HG03039 (cell line): ENCODE data around the gene KIF26B.
"Not testable (repeated sequence)": the region's sequence is repeated elsewhere in the genome, so short reads cannot be mapped to it uniquely, and the experiment has no call there.

Experiments
- ATAC-seq: cut with Tn5 transposase; IDR thresholded peaks from one replicate; pipeline ENCODE4 v1.9.1; 2021; ENCODE audit warnings: mild to moderate bottlenecking, moderate library complexity; ENCODE audit not compliant: unreplicated experiment

KIF26B gene

DNA sequence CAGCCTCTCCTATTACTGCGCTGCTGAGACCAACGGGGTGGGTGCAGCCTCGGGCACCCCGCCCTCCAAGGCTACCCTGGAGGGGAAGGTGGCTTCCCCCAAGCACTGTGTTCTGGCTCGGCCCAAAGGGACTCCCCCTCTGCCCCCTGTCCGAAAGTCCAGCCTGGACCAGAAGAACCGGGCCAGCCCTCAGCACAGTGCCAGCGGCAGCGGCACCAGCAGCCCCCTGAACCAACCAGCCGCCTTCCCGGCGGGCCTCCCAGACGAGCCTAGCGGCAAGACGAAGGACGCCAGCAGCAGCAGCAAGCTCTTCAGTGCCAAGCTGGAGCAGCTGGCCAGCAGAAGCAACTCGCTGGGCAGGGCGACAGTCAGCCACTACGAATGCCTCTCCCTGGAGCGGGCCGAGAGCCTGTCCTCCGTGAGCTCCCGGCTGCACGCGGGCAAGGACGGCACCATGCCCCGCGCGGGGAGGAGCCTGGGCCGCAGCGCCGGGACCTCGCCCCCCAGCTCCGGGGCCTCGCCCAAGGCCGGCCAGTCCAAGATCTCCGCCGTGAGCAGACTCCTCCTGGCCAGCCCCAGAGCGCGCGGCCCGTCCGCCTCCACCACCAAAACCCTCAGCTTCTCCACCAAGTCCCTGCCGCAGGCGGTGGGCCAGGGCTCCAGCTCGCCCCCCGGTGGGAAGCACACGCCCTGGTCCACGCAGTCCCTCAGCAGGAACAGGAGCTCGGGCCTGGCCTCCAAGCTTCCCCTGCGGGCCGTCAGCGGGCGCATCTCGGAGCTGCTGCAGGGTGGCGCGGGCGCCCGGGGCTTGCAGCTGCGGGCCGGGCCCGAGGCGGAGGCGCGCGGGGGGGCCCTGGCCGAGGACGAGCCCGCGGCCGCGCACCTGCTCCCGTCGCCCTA, 533.1 kb downstream of the KIF26B start:
- ATAC-seq: no peak

DNA sequence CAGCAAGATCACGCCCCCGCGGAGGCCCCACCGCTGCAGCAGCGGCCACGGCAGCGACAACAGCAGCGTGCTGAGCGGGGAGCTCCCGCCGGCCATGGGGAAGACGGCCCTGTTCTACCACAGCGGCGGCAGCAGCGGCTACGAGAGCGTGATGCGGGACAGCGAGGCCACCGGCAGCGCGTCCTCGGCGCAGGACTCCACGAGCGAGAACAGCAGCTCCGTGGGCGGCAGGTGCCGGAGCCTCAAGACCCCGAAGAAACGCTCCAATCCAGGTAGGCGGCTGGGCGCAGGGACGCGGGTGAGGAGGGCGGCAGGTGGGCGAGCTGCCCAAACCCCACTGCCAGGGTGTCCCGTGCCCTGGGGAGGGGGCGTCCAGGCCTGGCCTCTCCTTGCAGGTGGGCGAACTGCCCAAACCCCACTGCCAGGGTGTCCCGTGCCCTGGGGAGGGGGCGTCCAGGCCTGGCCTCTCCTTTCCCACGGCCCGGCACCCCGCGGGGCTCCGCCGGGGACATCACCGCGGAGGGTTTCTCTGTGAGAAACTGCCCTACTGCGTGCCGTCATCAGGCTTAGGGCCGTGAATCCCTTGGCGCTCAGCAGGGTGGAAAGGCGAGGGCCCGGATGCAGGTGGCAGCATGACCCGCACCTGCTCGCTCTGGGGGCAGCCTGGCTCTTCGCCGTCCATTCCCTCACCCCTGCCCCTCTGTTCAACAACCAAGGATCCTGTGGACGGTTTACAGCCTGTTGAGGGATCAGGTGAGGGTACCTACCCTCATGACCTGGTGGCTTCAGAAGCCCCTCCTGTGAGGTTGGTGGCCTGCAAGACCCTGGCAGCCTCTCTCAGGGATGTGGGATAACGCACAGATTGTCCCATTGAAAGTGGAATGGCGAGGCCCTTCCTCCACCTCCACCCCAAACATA, 534.0 kb downstream of the KIF26B start:
- no peak for ATAC-seq

DNA sequence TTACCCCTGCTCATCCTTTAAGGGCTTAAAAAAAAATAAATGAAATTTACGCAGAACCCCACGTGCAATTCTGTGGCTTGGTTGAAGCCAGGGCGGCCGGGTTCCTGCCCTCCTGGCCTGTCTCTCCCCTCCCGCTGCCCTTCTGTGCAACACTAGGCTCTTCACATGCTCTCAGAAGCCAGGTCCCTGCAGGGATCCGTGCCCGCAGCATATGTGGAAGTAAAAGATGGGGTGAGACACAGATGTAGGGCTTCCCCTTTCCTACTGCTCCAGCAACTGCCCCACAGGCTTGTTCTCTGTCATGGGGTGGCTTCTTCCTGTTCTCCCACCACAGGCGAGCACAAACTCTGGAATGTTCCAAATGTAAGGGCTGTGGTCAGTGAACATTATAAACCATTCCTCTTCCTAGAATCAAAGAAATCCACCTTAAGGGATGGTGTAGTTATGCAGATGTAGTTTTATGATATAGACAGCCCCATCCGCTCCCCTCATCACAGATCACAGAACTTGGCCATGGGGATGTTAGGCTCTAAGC, 535.4 kb downstream of the KIF26B start:
- no peak for ATAC-seq

DNA sequence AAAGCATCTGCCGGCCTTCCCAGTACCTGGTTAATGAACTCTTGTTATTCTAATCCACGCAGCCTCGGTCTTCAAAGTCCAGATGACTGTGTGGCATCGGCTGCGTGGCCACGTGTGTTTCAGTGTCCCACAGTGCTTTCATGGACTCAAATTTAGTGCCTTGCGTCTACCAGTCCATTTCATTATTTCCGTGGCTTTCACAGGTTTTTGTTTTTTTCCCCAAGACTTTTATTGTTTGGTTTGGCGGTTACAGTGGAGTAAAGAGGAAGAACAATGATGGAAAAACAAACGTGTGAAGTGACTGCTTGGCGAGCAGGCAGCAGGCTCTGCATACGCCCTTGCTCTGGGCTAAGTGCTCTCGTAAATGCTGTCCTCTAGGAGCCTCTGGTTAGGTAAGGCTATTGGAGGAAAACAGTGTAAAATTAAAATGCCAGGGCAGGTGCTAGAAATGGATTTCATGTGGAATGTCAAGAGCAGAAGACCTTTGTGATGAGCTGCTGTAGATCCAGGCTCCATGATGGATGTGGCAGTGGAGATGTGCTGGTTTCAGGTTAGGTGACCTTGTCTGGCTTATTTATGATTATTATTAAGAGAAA, 536.3 kb downstream of the KIF26B start:
- no peak for ATAC-seq

DNA sequence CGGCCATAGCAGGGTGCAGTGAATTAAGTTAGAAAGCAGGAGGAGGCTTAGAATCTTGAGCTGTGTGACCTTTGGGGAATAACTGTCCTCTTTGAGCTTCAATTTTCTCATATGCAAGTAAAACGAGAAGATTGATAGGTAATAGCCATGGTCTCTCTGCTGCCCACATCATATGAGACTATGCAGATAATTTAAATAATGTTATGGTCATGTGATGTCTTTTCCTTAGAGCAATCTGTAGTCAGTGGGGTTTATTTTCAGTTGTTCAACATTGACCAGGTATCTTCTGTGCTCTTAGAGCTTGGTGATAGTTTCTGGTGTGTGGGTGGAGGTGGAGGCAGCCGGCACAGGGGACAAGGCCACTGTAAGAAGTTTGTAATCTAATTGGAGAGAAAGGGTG, 537.1 kb downstream of the KIF26B start:
- ATAC-seq: no peak

DNA sequence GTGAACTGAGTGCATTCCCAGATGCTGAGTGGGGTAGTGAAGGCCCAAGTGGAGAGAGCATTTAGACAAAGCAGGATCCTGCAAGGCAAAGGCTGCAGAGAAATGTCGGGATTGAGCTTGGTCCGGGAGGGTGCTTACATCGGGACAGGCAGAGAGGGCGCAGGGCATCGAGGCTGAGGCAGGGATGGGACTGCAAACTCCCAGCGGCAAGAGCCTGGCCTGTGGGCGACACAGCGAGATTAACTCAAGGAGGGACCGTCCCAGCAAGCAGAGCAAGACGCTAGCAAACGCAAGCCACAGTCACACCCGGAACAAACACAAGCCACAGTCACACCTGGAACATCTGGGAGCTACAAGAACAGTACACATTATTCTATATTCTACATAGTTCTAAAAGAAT, 537.5 kb downstream of the KIF26B start:
- no peak for ATAC-seq

DNA sequence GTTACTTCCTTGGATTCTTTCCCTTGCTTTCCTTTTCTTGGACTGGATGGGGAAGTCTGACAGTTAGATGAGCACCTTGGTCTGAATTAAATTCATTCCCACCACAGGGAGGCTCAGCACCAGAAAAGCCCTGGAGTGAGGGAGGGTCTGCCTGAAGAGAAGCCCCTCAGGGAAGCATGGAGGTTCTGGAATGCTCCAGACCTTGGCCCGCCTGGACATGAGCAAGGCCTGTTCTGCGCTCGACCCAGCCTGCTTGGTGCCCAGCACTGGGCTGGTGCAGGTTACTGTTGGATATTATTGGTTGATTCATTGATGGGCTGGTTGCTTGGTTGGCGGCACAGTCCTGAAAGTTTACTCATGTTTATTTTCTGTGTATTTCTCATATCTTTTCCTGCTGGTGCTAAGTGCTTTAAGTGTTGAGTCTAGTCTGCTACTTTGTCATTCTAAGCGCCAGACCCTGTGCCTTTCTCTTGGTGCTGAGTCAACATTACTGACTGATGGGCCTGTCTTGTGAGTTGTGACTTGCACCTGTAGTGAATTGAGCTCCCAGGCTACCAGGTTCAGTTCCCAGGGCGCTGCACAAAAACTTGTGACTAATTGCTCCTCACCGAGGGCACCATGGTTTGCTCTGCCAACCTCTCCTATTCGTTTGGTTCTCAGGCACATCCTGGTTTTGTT, 538.5 kb downstream of the KIF26B start:
- no peak for ATAC-seq

DNA sequence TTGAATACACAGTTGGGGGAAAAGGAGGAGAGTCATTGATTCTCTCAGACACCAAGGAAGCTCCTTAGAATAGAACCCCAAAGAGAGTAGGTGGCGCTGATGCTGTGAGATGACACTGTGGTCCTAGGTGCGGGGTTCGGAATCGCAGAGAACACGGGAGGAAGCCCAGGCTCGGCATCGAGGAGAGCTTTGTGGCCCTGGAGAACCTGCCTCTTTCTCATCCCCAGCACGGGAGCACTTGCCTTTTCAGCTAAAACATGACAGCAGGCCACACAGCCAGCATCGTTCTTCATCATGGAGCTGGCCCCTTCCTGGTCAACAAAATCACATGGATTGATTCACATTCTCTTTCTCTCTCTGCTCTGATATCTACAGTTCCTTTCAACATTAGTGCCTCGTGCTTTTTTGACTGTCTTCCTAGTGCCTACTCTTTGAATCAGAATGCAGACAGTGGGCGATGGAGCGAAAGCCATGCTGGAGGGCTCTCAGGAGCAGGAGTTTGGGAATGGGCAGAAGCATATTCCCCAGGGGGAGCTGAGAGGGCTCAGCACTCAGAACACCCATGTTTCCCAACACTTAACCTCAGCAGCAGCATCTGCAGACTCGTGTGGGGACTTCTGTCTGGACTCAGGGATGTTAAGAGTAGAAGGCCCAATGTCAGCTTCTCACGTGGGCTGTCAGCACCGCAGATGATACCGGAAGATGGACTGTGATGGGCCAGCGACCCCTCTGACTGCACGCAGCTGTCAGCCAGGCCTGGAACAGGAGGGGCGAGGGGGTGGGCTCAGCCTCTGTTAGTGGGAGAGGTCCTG, 539.4 kb downstream of the KIF26B start:
- ATAC-seq: no peak

DNA sequence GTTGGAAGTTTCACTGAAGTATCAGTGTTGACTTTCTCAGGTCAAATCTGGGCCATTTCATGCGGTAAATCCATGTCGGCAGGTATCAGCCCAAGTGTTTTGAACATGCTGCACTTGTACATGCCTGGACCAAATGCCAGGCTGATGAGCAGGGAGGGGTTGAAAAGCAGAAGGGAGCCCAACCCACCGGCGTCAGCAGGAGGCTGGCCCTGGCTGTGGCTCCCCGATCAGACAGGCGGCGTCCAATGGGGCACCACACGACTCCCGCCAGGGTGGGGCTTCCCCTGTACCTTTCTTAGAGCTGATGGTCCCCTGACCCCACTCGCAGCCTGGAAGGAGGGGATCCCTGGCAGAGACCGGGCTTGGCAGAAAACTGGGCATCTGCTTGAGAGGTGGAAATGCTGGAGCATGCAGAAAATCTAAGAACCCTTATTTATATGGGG, 540.0 kb downstream of the KIF26B start:
- no peak for ATAC-seq

DNA sequence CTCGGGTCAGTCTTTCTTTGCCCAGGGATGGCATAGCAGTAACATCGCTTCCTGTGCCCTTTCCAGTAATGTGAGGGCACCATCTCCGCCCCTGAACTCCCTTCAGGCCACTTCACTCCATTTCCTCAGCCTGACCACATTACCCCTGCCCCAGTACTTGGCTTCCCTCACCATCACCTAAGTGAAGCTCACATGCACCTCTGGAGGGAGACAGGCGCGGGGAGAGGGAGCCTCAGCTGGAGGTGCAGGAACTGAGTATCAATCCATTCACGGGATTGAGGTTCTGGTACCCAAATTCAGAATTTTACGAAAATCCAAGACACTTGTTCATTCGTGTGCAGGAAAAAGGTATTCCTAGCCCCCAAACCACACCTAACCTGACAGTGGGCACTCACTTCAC, 540.4 kb downstream of the KIF26B start:
- no peak for ATAC-seq

DNA sequence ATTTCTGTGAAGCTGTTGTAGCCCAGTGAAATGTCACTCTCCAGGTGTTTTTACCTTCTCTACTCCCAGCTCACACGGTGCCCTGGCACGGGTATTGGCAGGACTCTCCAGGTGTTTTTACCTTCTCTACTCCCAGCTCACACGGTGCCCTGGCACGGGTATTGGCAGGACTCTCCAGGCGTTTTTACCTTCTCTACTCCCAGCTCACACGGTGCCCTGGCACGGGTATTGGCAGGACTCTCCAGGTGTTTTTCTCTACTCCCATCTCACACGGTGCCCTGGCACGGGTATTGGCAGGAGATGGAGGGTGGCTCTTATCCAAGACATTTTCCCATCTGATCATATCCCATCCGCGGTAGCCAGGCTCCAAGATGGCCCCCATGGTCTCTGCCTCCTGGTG, 540.9 kb downstream of the KIF26B start:
- ATAC-seq: not testable (repeated sequence)

DNA sequence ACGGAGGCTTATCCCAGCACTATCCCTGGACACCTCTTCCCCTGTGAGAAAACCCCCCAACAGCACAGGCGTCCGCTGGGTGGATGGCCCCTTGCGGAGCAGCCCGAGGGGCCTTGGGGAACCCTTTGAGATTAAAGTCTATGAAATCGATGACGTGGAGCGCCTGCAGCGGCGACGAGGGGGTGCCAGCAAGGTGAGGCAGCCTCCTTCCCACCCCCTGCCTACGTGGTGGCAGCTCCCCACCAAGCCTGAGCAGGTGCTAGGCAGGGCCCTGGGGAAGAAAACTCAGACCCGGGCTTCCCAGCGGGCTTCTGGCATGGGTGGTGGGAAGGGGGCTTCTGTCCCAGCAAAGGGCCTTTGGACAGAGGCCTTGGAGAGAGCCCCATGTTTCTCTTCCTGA, 543.3 kb downstream of the KIF26B start:
- no peak for ATAC-seq

DNA sequence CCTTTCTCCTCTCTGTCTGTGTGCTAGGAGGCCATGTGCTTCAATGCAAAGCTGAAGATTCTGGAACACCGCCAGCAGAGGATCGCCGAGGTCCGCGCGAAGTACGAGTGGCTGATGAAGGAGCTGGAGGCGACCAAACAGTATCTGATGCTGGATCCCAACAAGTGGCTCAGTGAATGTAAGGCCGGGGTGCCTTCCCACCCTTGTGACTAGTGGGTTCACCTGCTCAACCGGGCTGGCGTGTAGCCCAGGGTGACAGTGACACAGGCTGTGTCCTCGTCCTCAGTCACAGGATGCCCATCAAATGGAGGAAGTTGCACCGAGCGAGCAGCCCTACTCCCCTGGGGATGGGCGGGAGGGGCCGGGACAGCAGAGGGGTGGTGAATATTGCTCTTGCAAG, 544.1 kb downstream of the KIF26B start:
- ATAC-seq: no peak

DNA sequence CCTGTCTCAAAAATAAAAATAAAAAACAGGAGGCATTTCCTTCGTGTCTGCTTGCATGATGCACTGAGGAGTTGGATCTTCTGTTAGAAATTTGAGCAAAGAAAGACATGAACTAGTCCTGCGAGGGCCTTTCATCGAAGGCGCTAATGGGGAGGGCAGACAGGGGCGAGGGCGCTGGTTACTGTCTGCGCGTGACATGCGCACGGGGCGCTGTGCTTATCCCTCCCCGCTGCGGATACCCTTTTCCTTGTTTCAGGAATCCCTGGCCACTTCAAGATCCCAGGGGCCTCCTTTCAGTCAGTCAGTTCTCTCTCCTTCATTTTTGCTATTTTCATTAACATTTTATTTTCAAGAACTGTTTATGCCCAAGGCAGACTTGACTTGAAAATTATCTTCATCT, 545.8 kb downstream of the KIF26B start:
- no peak for ATAC-seq

DNA sequence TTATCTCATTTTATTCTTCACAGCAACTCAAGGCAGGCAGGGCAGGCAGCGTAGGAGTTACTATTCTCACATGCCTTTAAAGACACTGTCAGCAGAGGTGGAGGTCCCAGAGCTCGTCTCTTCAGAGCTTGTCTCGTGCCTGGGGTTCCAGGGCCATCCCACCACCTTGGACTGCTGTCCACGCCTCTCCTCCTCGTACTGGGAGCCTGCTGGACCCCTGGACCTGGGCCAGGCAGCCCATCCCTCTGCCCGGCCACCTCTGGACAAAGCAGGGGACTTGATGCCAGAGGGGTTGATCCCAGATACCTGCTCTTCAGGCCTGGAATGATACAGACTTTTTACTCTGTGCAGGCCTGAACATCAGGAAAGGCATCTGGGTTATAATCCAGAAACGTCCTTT, 546.8 kb downstream of the KIF26B start:
- no peak for ATAC-seq

DNA sequence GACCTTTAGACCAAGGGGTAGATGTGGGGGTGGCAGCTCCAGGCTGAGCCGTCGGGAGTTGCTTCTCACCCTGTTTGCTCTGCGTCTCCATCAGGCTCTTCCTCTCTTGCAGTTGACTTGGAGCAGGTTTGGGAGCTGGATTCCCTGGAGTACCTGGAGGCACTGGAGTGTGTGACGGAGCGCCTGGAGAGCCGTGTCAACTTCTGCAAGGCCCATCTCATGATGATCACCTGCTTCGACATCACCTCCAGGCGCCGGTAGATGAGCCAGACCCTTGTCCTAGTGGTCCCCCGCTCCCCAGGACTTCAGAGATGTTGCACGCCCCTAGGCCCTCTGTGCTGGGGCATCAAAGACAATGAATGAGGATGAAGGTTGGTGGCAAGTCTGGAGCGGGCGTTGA, 547.6 kb downstream of the KIF26B start:
- no peak for ATAC-seq

DNA sequence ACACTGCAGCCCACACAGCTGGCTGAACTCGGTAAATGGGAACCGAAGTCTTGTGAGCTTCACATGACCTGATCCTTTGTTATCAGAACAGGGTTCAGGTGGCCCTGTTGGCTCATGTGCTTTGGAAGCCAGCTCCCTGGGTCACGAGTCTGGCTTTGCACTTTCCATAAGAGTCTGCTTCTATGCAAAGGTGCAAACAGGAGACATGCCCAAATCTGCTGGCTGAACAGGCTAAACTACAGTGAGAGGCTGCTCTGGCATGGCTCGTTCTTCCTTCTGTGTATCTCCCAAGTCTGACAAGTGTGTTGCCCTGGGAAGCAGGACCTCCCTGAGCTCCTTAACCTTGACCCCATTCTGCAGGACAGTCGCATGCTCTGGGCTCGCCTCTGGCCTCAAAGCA, 549.6 kb downstream of the KIF26B start:
- no peak for ATAC-seq

DNA sequence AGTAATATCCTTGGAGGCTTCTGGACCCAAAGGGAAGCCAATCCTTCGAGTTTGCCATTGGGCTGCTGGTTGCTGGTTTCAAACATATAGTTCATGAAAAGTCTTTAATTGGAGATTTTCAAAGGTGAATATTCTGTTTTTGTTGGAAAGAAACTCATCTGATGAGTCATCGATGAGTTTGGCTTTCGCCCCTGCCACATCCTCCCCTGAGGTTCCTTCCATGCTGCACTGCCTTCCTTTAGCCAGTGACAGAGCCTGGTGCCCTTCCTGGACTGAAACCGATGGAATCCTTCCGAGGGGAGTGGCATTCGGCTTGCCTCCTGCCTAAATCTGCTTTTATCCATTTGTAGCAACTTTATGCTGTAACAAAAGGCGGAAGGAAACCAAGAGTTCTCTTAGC, 550.0 kb downstream of the KIF26B start:
- no peak for ATAC-seq

DNA sequence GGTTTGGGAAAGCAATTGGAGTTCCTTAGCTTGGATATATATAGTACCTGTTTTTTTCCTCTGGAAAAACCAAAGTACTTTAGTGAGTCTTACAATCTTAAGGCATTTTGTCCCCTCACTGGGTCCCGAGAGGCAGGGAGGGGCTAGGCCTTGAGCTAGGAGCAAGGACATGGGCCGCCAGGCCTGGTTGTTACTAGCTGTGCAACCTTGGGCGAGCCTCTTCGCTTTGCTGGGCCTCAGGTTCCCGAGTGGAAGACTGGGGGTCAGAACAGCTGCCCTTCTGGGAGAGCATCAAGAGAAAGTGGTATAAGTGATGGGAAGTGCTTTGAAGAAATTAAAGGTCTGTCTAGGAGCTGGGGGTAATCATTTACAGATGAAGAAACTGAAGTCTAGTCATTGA, 553.2 kb downstream of the KIF26B start:
- ATAC-seq: no peak
